Measurements from ENCODE around the gene EML4. TPM values are rescaled to one million over a fixed set of nuclear protein-coding genes. Genes with fewer than 3 reads are reported as not detected.

Gene EML4
- total and polyA plus RNA-seq, 2 of the 13 experiments (the other 11 are each of a cell fraction or from before 2014, with no cell fraction given) = 243 to 476 TPM

GRCh38 chr2:42137125-42137841 lies 31.9 kb upstream of the EML4 start (continued):
- no peak for TF ChIP-seq ZNF318 (CRISPR knock-in tag; IDR thresholded peaks at IDR 0.05)
- no peak for TF ChIP-seq PTBP1 (IDR thresholded peaks at IDR 0.05; ENCODE audit: low read depth, low read length, poor library complexity, severe bottlenecking)
- TF ChIP-seq ZNF781 (CRISPR knock-in tag; IDR thresholded peaks at IDR 0.05; ENCODE audit: borderline replicate concordance, not compliant biosample characterization) = peak; percentile 85
- 0 out of 2 replicates have a peak, but pooled peaks have one; percentile 3 for TF ChIP-seq KDM5B (CRISPR knock-in tag; IDR thresholded peaks at IDR 0.05; ENCODE audit: borderline replicate concordance)
- TF ChIP-seq ARNT (IDR thresholded peaks at IDR 0.05) = no peak
- peak; percentile 78; the same call in 1 of the 2 replicates for TF ChIP-seq HNRNPUL1 (IDR thresholded peaks at IDR 0.05; ENCODE audit: low read depth, low read length)
- no peak for TF ChIP-seq ZNF777 (CRISPR knock-in tag; IDR thresholded peaks at IDR 0.05)
- no peak for TF ChIP-seq ZNF17 (CRISPR knock-in tag; IDR thresholded peaks at IDR 0.05)
- TF ChIP-seq PHF8 (CRISPR knock-in tag; IDR thresholded peaks at IDR 0.05) = peak; percentile 36; the same call in 1 of the 2 replicates
- no peak for TF ChIP-seq HDAC6 (IDR thresholded peaks at IDR 0.05; ENCODE audit: low read depth, low read length)
- 0 out of 2 replicates have a peak, but pooled peaks have one; percentile 10 for TF ChIP-seq ZNF564 (CRISPR knock-in tag; IDR thresholded peaks at IDR 0.05)
- no peak for TF ChIP-seq ZNF891 (CRISPR knock-in tag; IDR thresholded peaks at IDR 0.05)
- peak; percentile 33; the same call in 1 of the 2 replicates for TF ChIP-seq ZNF816 (CRISPR knock-in tag; IDR thresholded peaks at IDR 0.05; ENCODE audit: borderline replicate concordance)
- no peak for TF ChIP-seq ZBTB25 (CRISPR knock-in tag; IDR thresholded peaks at IDR 0.05)
- no peak for TF ChIP-seq RFX3 (CRISPR knock-in tag; IDR thresholded peaks at IDR 0.05)
- peak; percentile 23 to 56; a peak in 2 of 4 replicates for TF ChIP-seq POLR2A (IDR thresholded peaks at IDR 0.05; ENCODE audit: insufficient read depth in 1 of 2, low read depth in 2 of 2, low read length in 2 of 2)
- TF ChIP-seq NR2F6 (IDR thresholded peaks at IDR 0.05) = peak; percentile 97
- peak; percentile 97 for TF ChIP-seq NR2F6 (CRISPR knock-in tag; IDR thresholded peaks at IDR 0.05)
- TF ChIP-seq TFDP2 (CRISPR knock-in tag; IDR thresholded peaks at IDR 0.05) = peak; percentile 52; the same call in 1 of the 2 replicates
- no peak; the same call in 1 of the 2 replicates for TF ChIP-seq ZNF589 (CRISPR knock-in tag; conservative IDR thresholded peaks at IDR 0.05)

Measured in HepG2 (cell line).